HEK293 (cell line): ENCODE measurements around the gene EGR2.

Experiments used
- CTCF ChIA-PET: fragments of 350-600 bp; formaldehyde crosslinking; extraction: SDS; loops from one replicate; lab custom pipeline; 2021; ENCODE audit warnings: antibody characterized with exemption; lab: Yijun Ruan, JAX
- POLR2A ChIA-PET: fragments of 300-600 bp; formaldehyde crosslinking; extraction: SDS; loops from one replicate; lab custom pipeline; 2020; ENCODE audit warnings: antibody characterized with exemption, inconsistent platforms; lab: Yijun Ruan, JAX
- H3K27ac ChIP-seq: fragments of 200-500 bp; sonication (Bioruptor generic); 2 replicates; pipeline ENCODE4 v1.5.1; 2014; ENCODE audit warnings: low read depth, low read length, control low read depth, inconsistent platforms; ENCODE audit errors: extremely low read depth
- H3K36me3 ChIP-seq, 2 experiments: fragments of 200-500 bp in 1 of 2; sonication (Bioruptor generic) in 1 of 2; 1 replicate in 1 of 2; 2 replicates in 1 of 2; pipeline ENCODE4 v1.5.1; 2014 to 2017; ENCODE audit warnings: inconsistent platforms in 2 of 2, low read length in 2 of 2; ENCODE audit not compliant: control insufficient read depth in 2 of 2, insufficient read depth in 1 of 2
- H3K4me1 ChIP-seq: fragments of 200-500 bp; sonication (Bioruptor generic); 2 replicates; pipeline ENCODE4 v1.5.1; 2014; ENCODE audit warnings: mild to moderate bottlenecking, low read length, inconsistent platforms; ENCODE audit not compliant: control insufficient read depth, insufficient read depth
- H3K4me3 ChIP-seq: 2 replicates; pipeline ENCODE4 v1.5.1; 2011; ENCODE audit warnings: low read depth, mild to moderate bottlenecking, control low read depth, low read length, moderate library complexity
- H3K9me3 ChIP-seq: fragments of 200-500 bp; sonication (Bioruptor generic); 2 replicates; pipeline ENCODE4 v1.5.1; 2014; ENCODE audit warnings: low read depth, low read length, inconsistent platforms; ENCODE audit not compliant: control insufficient read depth, insufficient read depth
- HOXD13 ChIP-seq: sonication (generic); formaldehyde crosslinking; IDR thresholded peaks from 2 replicates; pipeline ENCODE4 v1.8.0; 2022; ENCODE audit warnings: missing genetic modification reagents, borderline replicate concordance
- KLF1 ChIP-seq: fragments of 450-650 bp; formaldehyde crosslinking; IDR thresholded peaks from 2 replicates; pipeline ENCODE4 v1.5.1; 2016; ENCODE audit warnings: missing biosample characterization, missing genetic modification characterization
- KLF16 ChIP-seq: fragments of 450-650 bp; formaldehyde crosslinking; IDR thresholded peaks from 2 replicates; pipeline ENCODE4 v1.5.1; 2017; ENCODE audit warnings: missing biosample characterization, missing genetic modification characterization
- MYNN ChIP-seq: fragments of 450-650 bp; formaldehyde crosslinking; IDR thresholded peaks from 2 replicates; pipeline ENCODE4 v1.5.1; 2016; ENCODE audit warnings: missing biosample characterization, missing genetic modification characterization, borderline replicate concordance
- WT1 ChIP-seq: fragments of 450-650 bp; formaldehyde crosslinking; IDR thresholded peaks from 2 replicates; pipeline ENCODE4 v1.5.1; 2016; ENCODE audit warnings: missing biosample characterization, missing genetic modification characterization
- ZBTB17 ChIP-seq: fragments of 450-650 bp; formaldehyde crosslinking; IDR thresholded peaks from 2 replicates; pipeline ENCODE4 v1.5.1; 2016; ENCODE audit warnings: missing biosample characterization, missing genetic modification characterization
- ZBTB8A ChIP-seq: fragments of 450-650 bp; formaldehyde crosslinking; IDR thresholded peaks from 2 replicates; pipeline ENCODE4 v1.5.1; 2016; ENCODE audit warnings: missing biosample characterization, missing genetic modification characterization
- ZNF10 ChIP-seq: fragments of 450-650 bp; formaldehyde crosslinking; IDR thresholded peaks from 2 replicates; pipeline ENCODE4 v1.5.1; 2017; ENCODE audit warnings: missing biosample characterization, missing genetic modification characterization
- ZNF155 ChIP-seq: fragments of 450-650 bp; formaldehyde crosslinking; IDR thresholded peaks from 2 replicates; pipeline ENCODE4 v1.5.1; 2016; ENCODE audit warnings: missing biosample characterization, missing genetic modification characterization
- ZNF157 ChIP-seq: fragments of 450-650 bp; formaldehyde crosslinking; IDR thresholded peaks from 2 replicates; pipeline ENCODE4 v1.5.1; 2016; ENCODE audit warnings: missing biosample characterization, missing genetic modification characterization
- ZNF223 ChIP-seq: fragments of 450-650 bp; formaldehyde crosslinking; IDR thresholded peaks from 2 replicates; pipeline ENCODE4 v1.5.1; 2016; ENCODE audit warnings: missing biosample characterization, missing genetic modification characterization
- ZNF23 ChIP-seq: fragments of 450-650 bp; formaldehyde crosslinking; IDR thresholded peaks from 2 replicates; pipeline ENCODE4 v1.5.1; 2016; ENCODE audit warnings: missing biosample characterization, missing genetic modification characterization, borderline replicate concordance
- ZNF248 ChIP-seq: fragments of 450-650 bp; formaldehyde crosslinking; IDR thresholded peaks from 2 replicates; pipeline ENCODE4 v1.5.1; 2017; ENCODE audit warnings: missing biosample characterization, missing genetic modification characterization
- ZNF518A ChIP-seq: fragments of 450-650 bp; formaldehyde crosslinking; conservative IDR thresholded peaks from 2 replicates; pipeline ENCODE4 v1.5.1; 2016; ENCODE audit warnings: low read depth, missing biosample characterization, missing genetic modification characterization
- ZNF585B ChIP-seq: fragments of 450-650 bp; formaldehyde crosslinking; IDR thresholded peaks from 2 replicates; pipeline ENCODE4 v1.5.1; 2016; ENCODE audit warnings: missing biosample characterization, missing genetic modification characterization
- ZNF596 ChIP-seq: fragments of 450-650 bp; IDR thresholded peaks from 2 replicates; pipeline ENCODE4 v1.5.0; 2018; ENCODE audit warnings: missing biosample characterization, mild to moderate bottlenecking, missing genetic modification characterization, moderate library complexity
- ZNF747 ChIP-seq: fragments of 450-650 bp; formaldehyde crosslinking; IDR thresholded peaks from 2 replicates; pipeline ENCODE4 v1.5.1; 2016; ENCODE audit warnings: missing biosample characterization, missing genetic modification characterization
- ZSCAN30 ChIP-seq: fragments of 450-650 bp; IDR thresholded peaks from 2 replicates; pipeline ENCODE4 v1.5.1; 2018; ENCODE audit warnings: missing biosample characterization, mild to moderate bottlenecking, missing genetic modification characterization, moderate library complexity
- ZXDB ChIP-seq: fragments of 450-650 bp; formaldehyde crosslinking; IDR thresholded peaks from 2 replicates; pipeline ENCODE4 v1.5.1; 2016; ENCODE audit warnings: missing biosample characterization, missing genetic modification characterization
- TF ChIP-seq, protein P1 (sequence below): fragments of 450-650 bp; formaldehyde crosslinking; IDR thresholded peaks from 2 replicates; pipeline ENCODE4 v1.5.1; 2017; ENCODE audit warnings: missing biosample characterization, missing genetic modification characterization

The EGR2 gene

GRCh38 chr10:62816331-62817120 is at the start of gene EGR2 (continued):
- no peak for TF ChIP-seq ZXDB (tag by site-specific recombination)
- TF ChIP-seq ZNF157: no peak
- no peak for TF ChIP-seq KLF1 (tag by site-specific recombination)
- no peak for TF ChIP-seq MYNN (tag by site-specific recombination)
- no peak for TF ChIP-seq ZNF596 (tag by site-specific recombination)
- TF ChIP-seq ZBTB8A (tag by site-specific recombination): peak; percentile 92
- TF ChIP-seq ZNF585B (tag by site-specific recombination): no peak
- TF ChIP-seq ZNF23 (tag by site-specific recombination): no peak
- no peak for TF ChIP-seq HOXD13 (CRISPR knock-in tag)
- no peak for TF ChIP-seq ZNF248 (tag by site-specific recombination)
- peak; percentile 83 for TF ChIP-seq ZBTB17 (tag by site-specific recombination)
- TF ChIP-seq ZNF155 (tag by site-specific recombination): no peak
- TF ChIP-seq ZNF747 (tag by site-specific recombination): no peak
- TF ChIP-seq ZNF223: no peak
- TF ChIP-seq, protein P1, sequence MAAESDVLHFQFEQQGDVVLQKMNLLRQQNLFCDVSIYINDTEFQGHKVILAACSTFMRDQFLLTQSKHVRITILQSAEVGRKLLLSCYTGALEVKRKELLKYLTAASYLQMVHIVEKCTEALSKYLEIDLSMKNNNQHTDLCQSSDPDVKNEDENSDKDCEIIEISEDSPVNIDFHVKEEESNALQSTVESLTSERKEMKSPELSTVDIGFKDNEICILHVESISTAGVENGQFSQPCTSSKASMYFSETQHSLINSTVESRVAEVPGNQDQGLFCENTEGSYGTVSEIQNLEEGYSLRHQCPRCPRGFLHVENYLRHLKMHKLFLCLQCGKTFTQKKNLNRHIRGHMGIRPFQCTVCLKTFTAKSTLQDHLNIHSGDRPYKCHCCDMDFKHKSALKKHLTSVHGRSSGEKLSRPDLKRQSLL (tag by site-specific recombination): peak; percentile 74
- peak; percentile 52; the same call in 1 of the 2 replicates for TF ChIP-seq ZSCAN30 (tag by site-specific recombination)
- no peak for TF ChIP-seq WT1 (tag by site-specific recombination)
- no peak for TF ChIP-seq ZNF10 (tag by site-specific recombination)

DNA sequence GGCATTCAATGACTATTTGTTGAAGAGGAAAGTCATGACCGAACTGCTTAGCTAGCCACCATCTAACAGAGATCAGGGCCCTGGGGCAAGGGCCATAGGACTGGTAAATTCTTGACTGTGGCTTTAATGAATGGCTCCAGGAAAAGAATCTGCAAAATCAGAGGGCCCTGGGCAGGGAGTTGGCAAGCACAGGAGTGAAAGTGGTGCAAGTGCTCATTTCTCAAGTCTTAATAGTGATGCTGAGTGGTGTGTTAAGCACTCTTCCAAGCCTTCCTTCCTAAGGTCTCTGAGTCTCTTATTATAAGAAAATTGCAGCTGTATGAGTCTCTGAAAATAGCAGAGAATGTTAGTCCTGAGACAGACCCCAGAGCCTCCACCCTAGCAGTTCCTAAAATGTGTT is 46.3 kb upstream of the EGR2 start:
- POLR2A ChIA-PET: no interaction called here
- CTCF ChIA-PET: no interaction called here
- Histone ChIP-seq H3K9me3 (no peaks in the 10 kb centered on the region), H3K4me3 (no peak overlapping the region), H3K4me1 (no peaks in the 10 kb centered on the region), H3K36me3 (no peaks in the 10 kb centered on the region), H3K27ac (no peak overlapping the region)
- no peak for TF ChIP-seq KLF16
- TF ChIP-seq ZNF518A: no peak
